ENCODE measurements around the gene TBX4. TPM values are rescaled to one million over a fixed set of nuclear protein-coding genes. Genes with fewer than 3 reads are reported as not detected.
A peak's percentile ranks its signal among the peaks of the same experiment; 100 is the strongest.
"Not testable (repeated sequence)": the region's sequence is repeated elsewhere in the genome, so short reads cannot be mapped to it uniquely, and the experiment has no call there.

Gene TBX4
- total and polyA plus RNA-seq, 2 experiments from 2014 or later = not detected

DNA sequence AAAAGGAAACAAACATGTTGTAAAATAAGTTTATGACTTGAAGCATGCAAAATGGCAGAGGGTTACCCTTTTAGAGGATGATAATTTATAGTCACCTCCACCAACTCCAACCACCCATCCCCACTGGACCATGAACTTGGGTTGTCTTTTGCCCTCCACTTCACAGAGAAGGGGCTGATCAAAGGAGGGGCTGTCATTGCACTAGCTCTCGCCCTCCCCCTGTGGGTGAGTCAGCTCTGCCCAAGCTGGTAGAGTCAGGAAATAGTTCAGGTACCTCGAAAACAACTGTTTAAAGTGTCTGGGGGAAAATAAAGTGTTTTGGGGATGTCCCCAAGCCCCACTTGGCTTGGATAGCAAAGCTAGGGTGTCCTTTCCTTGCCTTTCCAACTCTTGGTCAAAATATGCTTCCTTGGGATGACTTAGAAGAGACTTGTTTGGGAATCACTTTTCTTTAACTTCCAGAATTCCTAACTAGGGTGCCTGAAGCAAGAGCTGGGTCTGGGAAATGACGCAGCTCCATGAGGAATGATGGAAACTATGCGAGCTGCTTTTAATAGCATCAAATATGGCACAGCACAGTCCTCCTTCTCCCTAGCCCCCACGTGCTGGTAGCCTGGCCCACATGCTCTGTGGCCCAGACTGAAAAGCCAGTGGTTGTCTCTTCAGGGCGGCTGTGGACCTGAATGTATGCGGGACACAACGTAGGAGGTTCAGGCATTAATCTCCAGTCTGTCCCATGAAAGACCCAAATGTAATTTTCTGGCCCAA, 40.7 kb downstream of the TBX4 start:
- Histone ChIP-seq H3K27ac (ENCODE audit: low read depth) (no peak overlapping the region), H3K27me3 (ENCODE audit: insufficient read depth) (no peaks in the 10 kb centered on the region), H3K4me3 (no peak overlapping the region), H2AFZ (peak overlapping the region; percentile 38; the same call in 1 of the 2 replicates), H3K36me3 (ENCODE audit: insufficient read depth) (no peaks in the 10 kb centered on the region), H3F3A (replicated peaks; ENCODE audit: low read depth) (no peaks in the 10 kb centered on the region), H4K20me1 (replicated peaks; ENCODE audit: insufficient read depth) (no peaks in the 10 kb centered on the region), H3K4me2 (no peak overlapping the region), H3K79me2 (replicated peaks; ENCODE audit: insufficient read depth) (no peaks in the 10 kb centered on the region), H3K4me1 (ENCODE audit: insufficient read depth) (no peaks in the 10 kb centered on the region), H3K9me2 (ENCODE audit: insufficient read depth) (no peaks in the 10 kb centered on the region)
- DNase-seq (ENCODE audit: low spot score) (no peak), ATAC-seq (no peak)
- no peak overlapping the region for H3K4me3 Mint-ChIP-seq
- no peak overlapping the region for H3K27ac Mint-ChIP-seq
- H3K4me1 Mint-ChIP-seq = peaks cover 18% of the 10 kb centered on the region
- TF ChIP-seq, protein P1, sequence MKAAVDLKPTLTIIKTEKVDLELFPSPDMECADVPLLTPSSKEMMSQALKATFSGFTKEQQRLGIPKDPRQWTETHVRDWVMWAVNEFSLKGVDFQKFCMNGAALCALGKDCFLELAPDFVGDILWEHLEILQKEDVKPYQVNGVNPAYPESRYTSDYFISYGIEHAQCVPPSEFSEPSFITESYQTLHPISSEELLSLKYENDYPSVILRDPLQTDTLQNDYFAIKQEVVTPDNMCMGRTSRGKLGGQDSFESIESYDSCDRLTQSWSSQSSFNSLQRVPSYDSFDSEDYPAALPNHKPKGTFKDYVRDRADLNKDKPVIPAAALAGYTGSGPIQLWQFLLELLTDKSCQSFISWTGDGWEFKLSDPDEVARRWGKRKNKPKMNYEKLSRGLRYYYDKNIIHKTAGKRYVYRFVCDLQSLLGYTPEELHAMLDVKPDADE (IDR thresholded peaks at IDR 0.05) = no peak
- no peak for TF ChIP-seq ZNF114 (CRISPR knock-in tag; IDR thresholded peaks at IDR 0.05)
- TF ChIP-seq CREB1 (CRISPR knock-in tag; IDR thresholded peaks at IDR 0.05; ENCODE audit: low read depth) = no peak
- TF ChIP-seq, protein P2, sequence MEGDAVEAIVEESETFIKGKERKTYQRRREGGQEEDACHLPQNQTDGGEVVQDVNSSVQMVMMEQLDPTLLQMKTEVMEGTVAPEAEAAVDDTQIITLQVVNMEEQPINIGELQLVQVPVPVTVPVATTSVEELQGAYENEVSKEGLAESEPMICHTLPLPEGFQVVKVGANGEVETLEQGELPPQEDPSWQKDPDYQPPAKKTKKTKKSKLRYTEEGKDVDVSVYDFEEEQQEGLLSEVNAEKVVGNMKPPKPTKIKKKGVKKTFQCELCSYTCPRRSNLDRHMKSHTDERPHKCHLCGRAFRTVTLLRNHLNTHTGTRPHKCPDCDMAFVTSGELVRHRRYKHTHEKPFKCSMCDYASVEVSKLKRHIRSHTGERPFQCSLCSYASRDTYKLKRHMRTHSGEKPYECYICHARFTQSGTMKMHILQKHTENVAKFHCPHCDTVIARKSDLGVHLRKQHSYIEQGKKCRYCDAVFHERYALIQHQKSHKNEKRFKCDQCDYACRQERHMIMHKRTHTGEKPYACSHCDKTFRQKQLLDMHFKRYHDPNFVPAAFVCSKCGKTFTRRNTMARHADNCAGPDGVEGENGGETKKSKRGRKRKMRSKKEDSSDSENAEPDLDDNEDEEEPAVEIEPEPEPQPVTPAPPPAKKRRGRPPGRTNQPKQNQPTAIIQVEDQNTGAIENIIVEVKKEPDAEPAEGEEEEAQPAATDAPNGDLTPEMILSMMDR (conservative IDR thresholded peaks at IDR 0.05; ENCODE audit: low read depth in 2 of 2) = peak; percentile 16 to 26; a peak in 1 of 4 replicates
- TF ChIP-seq, protein P3, sequence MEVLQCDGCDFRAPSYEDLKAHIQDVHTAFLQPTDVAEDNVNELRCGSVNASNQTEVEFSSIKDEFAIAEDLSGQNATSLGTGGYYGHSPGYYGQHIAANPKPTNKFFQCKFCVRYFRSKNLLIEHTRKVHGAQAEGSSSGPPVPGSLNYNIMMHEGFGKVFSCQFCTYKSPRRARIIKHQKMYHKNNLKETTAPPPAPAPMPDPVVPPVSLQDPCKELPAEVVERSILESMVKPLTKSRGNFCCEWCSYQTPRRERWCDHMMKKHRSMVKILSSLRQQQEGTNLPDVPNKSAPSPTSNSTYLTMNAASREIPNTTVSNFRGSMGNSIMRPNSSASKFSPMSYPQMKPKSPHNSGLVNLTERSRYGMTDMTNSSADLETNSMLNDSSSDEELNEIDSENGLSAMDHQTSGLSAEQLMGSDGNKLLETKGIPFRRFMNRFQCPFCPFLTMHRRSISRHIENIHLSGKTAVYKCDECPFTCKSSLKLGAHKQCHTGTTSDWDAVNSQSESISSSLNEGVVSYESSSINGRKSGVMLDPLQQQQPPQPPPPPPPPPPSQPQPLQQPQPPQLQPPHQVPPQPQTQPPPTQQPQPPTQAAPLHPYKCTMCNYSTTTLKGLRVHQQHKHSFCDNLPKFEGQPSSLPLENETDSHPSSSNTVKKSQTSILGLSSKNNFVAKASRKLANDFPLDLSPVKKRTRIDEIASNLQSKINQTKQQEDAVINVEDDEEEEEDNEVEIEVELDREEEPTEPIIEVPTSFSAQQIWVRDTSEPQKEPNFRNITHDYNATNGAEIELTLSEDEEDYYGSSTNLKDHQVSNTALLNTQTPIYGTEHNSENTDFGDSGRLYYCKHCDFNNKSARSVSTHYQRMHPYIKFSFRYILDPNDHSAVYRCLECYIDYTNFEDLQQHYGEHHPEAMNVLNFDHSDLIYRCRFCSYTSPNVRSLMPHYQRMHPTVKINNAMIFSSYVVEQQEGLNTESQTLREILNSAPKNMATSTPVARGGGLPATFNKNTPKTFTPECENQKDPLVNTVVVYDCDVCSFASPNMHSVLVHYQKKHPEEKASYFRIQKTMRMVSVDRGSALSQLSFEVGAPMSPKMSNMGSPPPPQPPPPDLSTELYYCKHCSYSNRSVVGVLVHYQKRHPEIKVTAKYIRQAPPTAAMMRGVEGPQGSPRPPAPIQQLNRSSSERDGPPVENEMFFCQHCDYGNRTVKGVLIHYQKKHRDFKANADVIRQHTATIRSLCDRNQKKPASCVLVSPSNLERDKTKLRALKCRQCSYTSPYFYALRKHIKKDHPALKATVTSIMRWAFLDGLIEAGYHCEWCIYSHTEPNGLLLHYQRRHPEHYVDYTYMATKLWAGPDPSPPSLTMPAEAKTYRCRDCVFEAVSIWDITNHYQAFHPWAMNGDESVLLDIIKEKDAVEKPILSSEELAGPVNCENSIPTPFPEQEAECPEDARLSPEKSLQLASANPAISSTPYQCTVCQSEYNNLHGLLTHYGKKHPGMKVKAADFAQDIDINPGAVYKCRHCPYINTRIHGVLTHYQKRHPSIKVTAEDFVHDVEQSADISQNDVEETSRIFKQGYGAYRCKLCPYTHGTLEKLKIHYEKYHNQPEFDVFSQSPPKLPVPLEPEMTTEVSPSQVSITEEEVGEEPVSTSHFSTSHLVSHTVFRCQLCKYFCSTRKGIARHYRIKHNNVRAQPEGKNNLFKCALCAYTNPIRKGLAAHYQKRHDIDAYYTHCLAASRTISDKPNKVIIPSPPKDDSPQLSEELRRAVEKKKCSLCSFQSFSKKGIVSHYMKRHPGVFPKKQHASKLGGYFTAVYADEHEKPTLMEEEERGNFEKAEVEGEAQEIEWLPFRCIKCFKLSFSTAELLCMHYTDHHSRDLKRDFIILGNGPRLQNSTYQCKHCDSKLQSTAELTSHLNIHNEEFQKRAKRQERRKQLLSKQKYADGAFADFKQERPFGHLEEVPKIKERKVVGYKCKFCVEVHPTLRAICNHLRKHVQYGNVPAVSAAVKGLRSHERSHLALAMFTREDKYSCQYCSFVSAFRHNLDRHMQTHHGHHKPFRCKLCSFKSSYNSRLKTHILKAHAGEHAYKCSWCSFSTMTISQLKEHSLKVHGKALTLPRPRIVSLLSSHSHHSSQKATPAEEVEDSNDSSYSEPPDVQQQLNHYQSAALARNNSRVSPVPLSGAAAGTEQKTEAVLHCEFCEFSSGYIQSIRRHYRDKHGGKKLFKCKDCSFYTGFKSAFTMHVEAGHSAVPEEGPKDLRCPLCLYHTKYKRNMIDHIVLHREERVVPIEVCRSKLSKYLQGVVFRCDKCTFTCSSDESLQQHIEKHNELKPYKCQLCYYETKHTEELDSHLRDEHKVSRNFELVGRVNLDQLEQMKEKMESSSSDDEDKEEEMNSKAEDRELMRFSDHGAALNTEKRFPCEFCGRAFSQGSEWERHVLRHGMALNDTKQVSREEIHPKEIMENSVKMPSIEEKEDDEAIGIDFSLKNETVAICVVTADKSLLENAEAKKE (CRISPR knock-in tag; IDR thresholded peaks at IDR 0.05) = no peak
- no peak for TF ChIP-seq STAT1 (IDR thresholded peaks at IDR 0.05; ENCODE audit: unreplicated experiment)
- no peak for TF ChIP-seq NANOG (IDR thresholded peaks at IDR 0.05; ENCODE audit: borderline replicate concordance)
- TF ChIP-seq ZNF331 (CRISPR knock-in tag; IDR thresholded peaks at IDR 0.05; ENCODE audit: low read depth) = no peak
- no peak for TF ChIP-seq EZH2phosphoT487 (IDR thresholded peaks at IDR 0.05; ENCODE audit: unreplicated experiment)
- no peaks in the 10 kb centered on the region for H3K9me3 Mint-ChIP-seq
- peaks cover 3% of the 10 kb centered on the region for H3K27me3 Mint-ChIP-seq (ENCODE audit: insufficient read depth, low read depth, poor library complexity)
- no peaks in the 10 kb centered on the region for H3K36me3 Mint-ChIP-seq (ENCODE audit: low read depth)

DNA sequence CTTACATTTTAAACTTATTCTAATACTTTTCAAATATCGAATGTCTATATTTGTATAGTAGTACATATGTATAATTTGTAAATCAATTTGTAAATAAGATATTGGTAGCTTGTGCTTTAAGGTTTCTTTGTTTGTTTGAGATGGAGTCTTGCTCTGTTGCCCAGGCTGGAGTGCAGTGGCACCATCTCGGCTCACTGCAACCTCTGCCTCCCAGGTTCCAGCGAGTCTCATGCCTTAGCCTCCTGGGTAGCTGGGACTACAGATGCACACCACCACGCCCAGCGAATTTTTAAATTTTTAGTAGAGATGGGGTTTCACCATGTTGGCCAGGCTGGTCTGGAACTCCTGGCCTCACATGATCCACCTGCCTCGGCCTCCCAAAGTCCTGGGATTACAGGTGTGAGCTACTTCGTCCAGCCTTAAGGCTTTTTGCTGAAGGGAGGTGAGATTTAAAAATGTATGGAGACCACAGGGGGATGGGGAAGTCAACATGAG, 41.7 kb downstream of the TBX4 start:
- not testable (repeated sequence) for H3K4me2 ChIP-seq; H3K27me3 ChIP-seq (ENCODE audit: insufficient read depth); H3K4me3 Mint-ChIP-seq; ATAC-seq; H3K27ac ChIP-seq (ENCODE audit: low read depth); H3K79me2 ChIP-seq (replicated peaks; ENCODE audit: insufficient read depth); H3K27me3 Mint-ChIP-seq (ENCODE audit: insufficient read depth, low read depth, poor library complexity); DNase-seq (ENCODE audit: low spot score); H3K4me3 ChIP-seq; H3K9me3 Mint-ChIP-seq; H3K27ac Mint-ChIP-seq; H3K9me2 ChIP-seq (ENCODE audit: insufficient read depth); H2AFZ ChIP-seq; H3K4me1 ChIP-seq (ENCODE audit: insufficient read depth); H3K36me3 ChIP-seq (ENCODE audit: insufficient read depth); H3K36me3 Mint-ChIP-seq (ENCODE audit: low read depth); H4K20me1 ChIP-seq (replicated peaks; ENCODE audit: insufficient read depth); H3F3A ChIP-seq (replicated peaks; ENCODE audit: low read depth)
- H3K4me1 Mint-ChIP-seq = peaks cover 18% of the 10 kb centered on the region

All from GM23338 (cell line).